ENCODE results near the gene GYPC. TPM values are rescaled to one million over a fixed set of nuclear protein-coding genes. Genes with fewer than 3 reads are reported as not detected.
"Not testable (repeated sequence)": the region's sequence is repeated elsewhere in the genome, so short reads cannot be mapped to it uniquely, and the experiment has no call there.

Gene GYPC, protein sequence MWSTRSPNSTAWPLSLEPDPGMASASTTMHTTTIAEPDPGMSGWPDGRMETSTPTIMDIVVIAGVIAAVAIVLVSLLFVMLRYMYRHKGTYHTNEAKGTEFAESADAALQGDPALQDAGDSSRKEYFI
- total RNA-seq (2014; rRNA removed; shearing (Covaris generic)): 68.5 and 92.9 TPM in 2 replicates

- no peaks in the 10 kb centered on the region for H3K36me3 ChIP-seq (replicated peaks; ENCODE audit: control insufficient read depth, insufficient read depth, low read length)
- DNase-seq: peak; percentile 88
- peak within 1 kb of the TSS; percentile 70 for H3K4me3 ChIP-seq (ENCODE audit: insufficient read depth, low read depth, low read length)
- H3K27me3 ChIP-seq (ENCODE audit: control insufficient read depth, insufficient read depth, low read length): no peaks in the 10 kb centered on the region; the same call in 1 of the 2 replicates
Observed at GRCh38 chr2:126655500-126656430, at the start of gene GYPC. Gene GYPC (plus strand): TSS chr2:126656158. CDS start chr2:126656264, 106 bp downstream.

DNA sequence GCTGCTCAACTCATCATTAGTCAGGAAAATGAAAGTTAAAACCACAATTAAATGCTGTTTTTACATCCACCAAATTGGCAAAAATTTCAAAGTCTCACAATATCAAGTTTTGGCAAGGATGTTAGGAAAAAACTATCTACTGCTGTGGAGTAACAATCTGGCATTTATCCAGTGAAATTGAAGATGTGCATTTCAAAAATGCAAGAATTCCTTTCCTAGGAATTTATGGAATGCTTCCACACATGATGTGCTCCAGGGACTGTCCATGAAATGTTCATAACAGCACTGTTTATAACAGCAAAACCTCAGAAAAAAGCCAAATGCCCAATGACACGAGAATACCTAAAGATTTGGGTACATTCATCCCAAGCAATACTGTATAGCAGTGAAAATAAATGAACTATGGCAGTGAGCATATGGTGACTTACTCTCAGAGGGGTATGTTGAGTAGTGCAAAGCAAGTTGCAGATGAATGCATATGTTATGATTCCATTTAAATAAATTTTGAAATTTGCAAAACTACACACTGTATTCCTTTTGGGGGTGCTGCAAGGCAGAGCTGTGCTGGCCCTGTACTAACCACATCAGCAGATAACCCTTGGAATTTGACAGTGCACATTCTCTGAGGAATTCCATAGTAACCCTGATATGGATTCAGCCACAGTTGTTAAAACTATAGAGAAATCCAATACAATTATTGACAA, 41.3 kb upstream of the GYPC start:
- H3K4me3 ChIP-seq (ENCODE audit: insufficient read depth, low read depth, low read length): no peak overlapping the region
- H3K36me3 ChIP-seq (replicated peaks; ENCODE audit: control insufficient read depth, insufficient read depth, low read length): no peaks in the 10 kb centered on the region
- no peaks in the 10 kb centered on the region for H3K27me3 ChIP-seq (ENCODE audit: control insufficient read depth, insufficient read depth, low read length)
- no peak for DNase-seq

GRCh38 chr2:126616606-126617069, 39.3 kb upstream of the GYPC start:
- Histone ChIP-seq H3K4me3 (ENCODE audit: insufficient read depth, low read depth, low read length) (no peak overlapping the region), H3K27me3 (ENCODE audit: control insufficient read depth, insufficient read depth, low read length) (no peaks in the 10 kb centered on the region), H3K36me3 (replicated peaks; ENCODE audit: control insufficient read depth, insufficient read depth, low read length) (no peaks in the 10 kb centered on the region)
- DNase-seq: no peak

GRCh38 chr2:126620302-126620701, 35.7 kb upstream of the GYPC start:
- Histone ChIP-seq H3K4me3 (ENCODE audit: insufficient read depth, low read depth, low read length) (no peak overlapping the region), H3K27me3 (ENCODE audit: control insufficient read depth, insufficient read depth, low read length) (no peaks in the 10 kb centered on the region), H3K36me3 (replicated peaks; ENCODE audit: control insufficient read depth, insufficient read depth, low read length) (no peaks in the 10 kb centered on the region)
- DNase-seq: no peak

DNA sequence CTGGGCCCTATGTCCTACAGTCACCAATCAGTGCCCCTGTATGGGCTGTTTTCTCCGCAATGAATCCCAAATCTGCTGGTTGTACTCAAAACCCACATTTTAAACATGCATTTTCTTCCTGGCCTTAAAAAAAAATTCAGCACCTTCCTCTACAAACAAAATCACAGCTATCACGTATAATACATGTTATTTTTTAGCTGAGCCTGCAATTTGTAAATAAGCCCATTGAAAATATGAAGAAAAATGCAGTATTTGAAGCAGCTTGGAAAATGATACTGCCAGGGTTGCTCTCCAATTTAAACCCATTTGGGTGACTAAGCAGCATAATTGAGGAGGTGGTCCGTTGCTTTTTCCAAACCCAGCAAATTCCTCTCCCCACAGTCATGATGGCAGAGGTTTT, 33.0 kb upstream of the GYPC start:
- DNase-seq: no peak
- Histone ChIP-seq H3K27me3 (ENCODE audit: control insufficient read depth, insufficient read depth, low read length) (no peaks in the 10 kb centered on the region), H3K4me3 (ENCODE audit: insufficient read depth, low read depth, low read length) (no peak overlapping the region), H3K36me3 (replicated peaks; ENCODE audit: control insufficient read depth, insufficient read depth, low read length) (no peaks in the 10 kb centered on the region)

DNA sequence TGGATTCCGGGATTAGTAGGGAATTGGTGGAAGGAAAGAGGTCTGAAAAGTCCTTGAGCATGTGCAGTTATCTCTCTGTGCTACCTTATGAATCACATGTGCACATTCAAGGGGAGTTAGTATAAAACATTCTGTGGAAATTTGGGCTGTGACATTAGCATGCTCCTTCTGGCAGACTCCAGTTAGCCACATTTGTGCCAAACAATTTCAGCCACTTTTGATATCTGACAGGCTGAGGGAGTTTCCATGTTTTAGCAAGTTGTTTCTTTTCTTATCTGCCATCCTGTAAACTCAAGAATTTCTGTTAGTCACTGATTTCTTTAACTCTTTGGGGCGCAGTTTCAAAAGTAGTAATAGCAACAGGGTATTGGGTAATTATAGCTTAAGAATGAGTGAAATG, 28.3 kb upstream of the GYPC start:
- Histone ChIP-seq H3K27me3 (ENCODE audit: control insufficient read depth, insufficient read depth, low read length) (no peaks in the 10 kb centered on the region), H3K36me3 (replicated peaks; ENCODE audit: control insufficient read depth, insufficient read depth, low read length) (no peaks in the 10 kb centered on the region), H3K4me3 (ENCODE audit: insufficient read depth, low read depth, low read length) (no peak overlapping the region)
- DNase-seq: no peak

- no peak overlapping the region for H3K4me3 ChIP-seq (ENCODE audit: insufficient read depth, low read depth, low read length)
- H3K36me3 ChIP-seq (replicated peaks; ENCODE audit: control insufficient read depth, insufficient read depth, low read length): no peaks in the 10 kb centered on the region
- peak; percentile 53 for DNase-seq
- H3K27me3 ChIP-seq (ENCODE audit: control insufficient read depth, insufficient read depth, low read length): no peaks in the 10 kb centered on the region
Observed at GRCh38 chr2:126634273-126634861, 21.6 kb upstream of the GYPC start.

- DNase-seq: no peak
- Histone ChIP-seq H3K36me3 (replicated peaks; ENCODE audit: control insufficient read depth, insufficient read depth, low read length) (no peaks in the 10 kb centered on the region), H3K27me3 (ENCODE audit: control insufficient read depth, insufficient read depth, low read length) (no peaks in the 10 kb centered on the region), H3K4me3 (ENCODE audit: insufficient read depth, low read depth, low read length) (no peak overlapping the region)
Observed at GRCh38 chr2:126635281-126635680, 20.7 kb upstream of the GYPC start.

- no peaks in the 10 kb centered on the region for H3K36me3 ChIP-seq (replicated peaks; ENCODE audit: control insufficient read depth, insufficient read depth, low read length)
- no peak for DNase-seq
- no peaks in the 10 kb centered on the region for H3K27me3 ChIP-seq (ENCODE audit: control insufficient read depth, insufficient read depth, low read length)
- H3K4me3 ChIP-seq (ENCODE audit: insufficient read depth, low read depth, low read length): no peak overlapping the region
Observed at GRCh38 chr2:126635736-126636135, 20.2 kb upstream of the GYPC start.

GRCh38 chr2:126637386-126637785, 18.6 kb upstream of the GYPC start:
- Histone ChIP-seq H3K27me3 (ENCODE audit: control insufficient read depth, insufficient read depth, low read length) (no peaks in the 10 kb centered on the region), H3K4me3 (ENCODE audit: insufficient read depth, low read depth, low read length) (no peak overlapping the region), H3K36me3 (replicated peaks; ENCODE audit: control insufficient read depth, insufficient read depth, low read length) (no peaks in the 10 kb centered on the region)
- no peak for DNase-seq

DNA sequence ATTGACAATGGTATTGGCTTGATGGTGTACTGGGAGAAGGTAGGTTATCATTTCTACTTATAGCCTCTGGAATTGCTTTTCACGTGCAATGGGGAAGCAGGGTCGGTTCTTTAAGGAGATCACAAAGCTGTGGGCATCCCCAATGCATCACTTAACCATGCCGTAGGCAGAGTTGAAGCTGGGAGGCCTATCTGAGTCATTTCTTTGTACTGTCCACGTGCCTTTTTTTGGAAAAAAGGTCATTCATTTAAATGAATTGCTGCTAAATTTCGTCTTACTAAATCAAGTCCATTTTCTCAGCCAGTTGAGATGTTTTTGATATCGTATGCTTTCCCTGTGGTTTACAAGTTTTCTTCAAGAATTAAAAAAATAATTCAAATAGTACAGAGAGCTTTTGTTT, 17.2 kb upstream of the GYPC start:
- DNase-seq: no peak
- Histone ChIP-seq H3K36me3 (replicated peaks; ENCODE audit: control insufficient read depth, insufficient read depth, low read length) (no peaks in the 10 kb centered on the region), H3K4me3 (ENCODE audit: insufficient read depth, low read depth, low read length) (no peak overlapping the region), H3K27me3 (ENCODE audit: control insufficient read depth, insufficient read depth, low read length) (no peaks in the 10 kb centered on the region)

- no peak for DNase-seq
- no peaks in the 10 kb centered on the region for H3K36me3 ChIP-seq (replicated peaks; ENCODE audit: control insufficient read depth, insufficient read depth, low read length)
- no peaks in the 10 kb centered on the region for H3K27me3 ChIP-seq (ENCODE audit: control insufficient read depth, insufficient read depth, low read length)
- H3K4me3 ChIP-seq (ENCODE audit: insufficient read depth, low read depth, low read length): no peak overlapping the region
Observed at GRCh38 chr2:126639276-126639675, 16.7 kb upstream of the GYPC start.

DNA sequence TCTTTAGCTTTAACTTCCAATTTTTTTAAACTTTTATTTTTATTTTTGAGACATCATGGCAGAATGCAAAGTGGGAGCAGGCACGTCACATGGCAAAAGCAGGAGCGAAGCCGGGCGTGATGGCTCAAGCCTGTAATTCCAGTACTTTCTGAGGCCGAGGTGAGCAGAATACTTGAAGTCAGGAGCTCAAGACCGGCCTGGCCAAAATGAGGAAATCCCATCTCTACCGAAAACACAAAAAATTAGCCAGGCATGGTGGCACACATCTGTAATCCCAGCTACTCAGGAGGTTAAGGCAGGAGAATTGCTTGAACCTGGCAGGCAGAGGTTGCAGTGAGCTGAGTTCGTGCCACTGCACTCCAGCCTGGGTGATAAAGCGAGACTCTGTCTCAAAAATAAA, 14.7 kb upstream of the GYPC start:
- H3K36me3 ChIP-seq (replicated peaks; ENCODE audit: control insufficient read depth, insufficient read depth, low read length); H3K27me3 ChIP-seq (ENCODE audit: control insufficient read depth, insufficient read depth, low read length); DNase-seq; H3K4me3 ChIP-seq (ENCODE audit: insufficient read depth, low read depth, low read length): not testable (repeated sequence)

- DNase-seq: no peak
- Histone ChIP-seq H3K4me3 (ENCODE audit: insufficient read depth, low read depth, low read length) (no peak overlapping the region), H3K27me3 (ENCODE audit: control insufficient read depth, insufficient read depth, low read length) (no peaks in the 10 kb centered on the region), H3K36me3 (replicated peaks; ENCODE audit: control insufficient read depth, insufficient read depth, low read length) (no peaks in the 10 kb centered on the region)
Observed at GRCh38 chr2:126642031-126642430, 13.9 kb upstream of the GYPC start.
